G401.6 (cell line): Measurements from ENCODE around the gene TAS2R14.
A peak's percentile ranks its signal among the peaks of the same experiment; 100 is the strongest.

Experiments
- FAIRE-seq: peaks from 2 replicates; lab custom pipeline; 2012; peaks lifted over from hg19 to GRCh38; lab: Jason Lieb, UNC

TAS2R14 gene

GRCh38 chr12:10939163-10939562, at the start of gene TAS2R14:
Gene TAS2R14, minus strand, starts transcription at chr12:10939263. Its CDS starts 56 bp downstream, at chr12:10939207.
- no peak for FAIRE-seq

- FAIRE-seq = no peak
Observed at GRCh38 chr12:10986812-10987211, 47.7 kb upstream of the TAS2R14 start, which contains the start of gene TAS2R50. Gene TAS2R50, minus strand, starts transcription at chr12:10986912. Its CDS starts 52 bp downstream, at chr12:10986860.

GRCh38 chr12:10982244-10982643, 43.2 kb upstream of the TAS2R14 start:
- FAIRE-seq = no peak

GRCh38 chr12:10974965-10975364, 35.9 kb upstream of the TAS2R14 start:
- no peak for FAIRE-seq

GRCh38 chr12:10968765-10969456, 29.8 kb upstream of the TAS2R14 start:
- no peak for FAIRE-seq

- no peak for FAIRE-seq
Observed at GRCh38 chr12:10967409-10967808, 28.3 kb upstream of the TAS2R14 start.

- no peak for FAIRE-seq
Observed at GRCh38 chr12:10966314-10966713, 27.3 kb upstream of the TAS2R14 start.

- FAIRE-seq = no peak
Observed at GRCh38 chr12:10965476-10965875, 26.4 kb upstream of the TAS2R14 start.

- no peak for FAIRE-seq
Observed at GRCh38 chr12:10960211-10960610, 21.1 kb upstream of the TAS2R14 start.

- FAIRE-seq = no peak
Observed at GRCh38 chr12:10959804-10960203, 20.7 kb upstream of the TAS2R14 start.

GRCh38 chr12:10957741-10958140, 18.7 kb upstream of the TAS2R14 start:
- no peak for FAIRE-seq

- no peak for FAIRE-seq
Observed at GRCh38 chr12:10956085-10956484, 17.0 kb upstream of the TAS2R14 start.

GRCh38 chr12:10952645-10953044, 13.6 kb upstream of the TAS2R14 start:
- FAIRE-seq = no peak

GRCh38 chr12:10943167-10943566, 4.1 kb upstream of the TAS2R14 start:
- FAIRE-seq = no peak

- FAIRE-seq = no peak
Observed at GRCh38 chr12:10941916-10942607, 3.0 kb upstream of the TAS2R14 start.

- peak; percentile 79 for FAIRE-seq
Observed at GRCh38 chr12:10941369-10941768, 2.3 kb upstream of the TAS2R14 start.

- FAIRE-seq = no peak
Observed at GRCh38 chr12:10940389-10940788, 1.3 kb upstream of the TAS2R14 start.

GRCh38 chr12:10936506-10936905, 2.6 kb downstream of the TAS2R14 start:
- FAIRE-seq = no peak

- FAIRE-seq = no peak
Observed at GRCh38 chr12:10928746-10929286, 10.2 kb downstream of the TAS2R14 start, which contains the start of gene PRH2. Gene PRH2, plus strand, starts transcription at chr12:10929236. Its CDS starts 38 bp downstream, at chr12:10929274.

GRCh38 chr12:10926269-10926668, 12.8 kb downstream of the TAS2R14 start:
- FAIRE-seq = no peak

GRCh38 chr12:10919809-10920208, 19.3 kb downstream of the TAS2R14 start:
- FAIRE-seq = no peak

GRCh38 chr12:10910380-10910779, 28.7 kb downstream of the TAS2R14 start:
- no peak for FAIRE-seq

- no peak for FAIRE-seq
Observed at GRCh38 chr12:10909462-10909861, 29.6 kb downstream of the TAS2R14 start, which contains the start of gene TAS2R13. Gene TAS2R13, minus strand, starts transcription at chr12:10909562. Its CDS starts 264 bp downstream, at chr12:10909298.
